ENCODE results near the gene LNX1. TPM values are rescaled to one million over a fixed set of nuclear protein-coding genes. Genes with fewer than 3 reads are reported as not detected.
A peak's percentile ranks its signal among the peaks of the same experiment; 100 is the strongest.

Gene LNX1
- total RNA-seq, 1 donor from 2014 or later, result 13.0 TPM

DNA sequence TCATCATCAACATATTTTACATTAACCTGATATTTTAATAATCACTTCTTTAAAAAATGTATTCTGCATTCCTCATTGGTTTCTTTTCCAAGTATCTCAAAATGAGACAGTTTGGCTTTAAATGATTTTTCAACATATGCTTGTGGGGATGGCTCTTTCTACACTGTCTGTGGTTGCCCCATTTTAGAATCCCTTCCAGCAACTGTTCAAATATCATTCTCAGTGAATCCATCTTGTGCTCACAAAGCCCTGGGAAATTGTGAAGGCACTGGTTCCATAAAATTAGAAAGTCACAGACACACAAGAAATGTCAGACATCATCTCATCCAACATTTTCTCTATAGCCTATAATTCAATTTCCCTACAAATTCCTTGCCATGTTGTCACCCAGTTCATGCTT lies 103.5 kb downstream of the LNX1 start:
- Mint-ChIP-seq H3K27me3 (ENCODE audit: low read depth) (no peaks in the 10 kb centered on the region), H3K9me3 (peaks cover 4% of the 10 kb centered on the region), H3K4me3 (no peak overlapping the region), H3K36me3 (peaks cover 13% of the 10 kb centered on the region), H3K4me1 (peaks cover 13% of the 10 kb centered on the region), H3K27ac (no peak overlapping the region)
- DNase-seq (ENCODE audit: low spot score in 2 of 2, unreplicated experiment in 2 of 2), result no peak
- TF ChIP-seq, protein P1, sequence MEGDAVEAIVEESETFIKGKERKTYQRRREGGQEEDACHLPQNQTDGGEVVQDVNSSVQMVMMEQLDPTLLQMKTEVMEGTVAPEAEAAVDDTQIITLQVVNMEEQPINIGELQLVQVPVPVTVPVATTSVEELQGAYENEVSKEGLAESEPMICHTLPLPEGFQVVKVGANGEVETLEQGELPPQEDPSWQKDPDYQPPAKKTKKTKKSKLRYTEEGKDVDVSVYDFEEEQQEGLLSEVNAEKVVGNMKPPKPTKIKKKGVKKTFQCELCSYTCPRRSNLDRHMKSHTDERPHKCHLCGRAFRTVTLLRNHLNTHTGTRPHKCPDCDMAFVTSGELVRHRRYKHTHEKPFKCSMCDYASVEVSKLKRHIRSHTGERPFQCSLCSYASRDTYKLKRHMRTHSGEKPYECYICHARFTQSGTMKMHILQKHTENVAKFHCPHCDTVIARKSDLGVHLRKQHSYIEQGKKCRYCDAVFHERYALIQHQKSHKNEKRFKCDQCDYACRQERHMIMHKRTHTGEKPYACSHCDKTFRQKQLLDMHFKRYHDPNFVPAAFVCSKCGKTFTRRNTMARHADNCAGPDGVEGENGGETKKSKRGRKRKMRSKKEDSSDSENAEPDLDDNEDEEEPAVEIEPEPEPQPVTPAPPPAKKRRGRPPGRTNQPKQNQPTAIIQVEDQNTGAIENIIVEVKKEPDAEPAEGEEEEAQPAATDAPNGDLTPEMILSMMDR (IDR thresholded peaks at IDR 0.05; ENCODE audit: unreplicated experiment), result no peak

DNA sequence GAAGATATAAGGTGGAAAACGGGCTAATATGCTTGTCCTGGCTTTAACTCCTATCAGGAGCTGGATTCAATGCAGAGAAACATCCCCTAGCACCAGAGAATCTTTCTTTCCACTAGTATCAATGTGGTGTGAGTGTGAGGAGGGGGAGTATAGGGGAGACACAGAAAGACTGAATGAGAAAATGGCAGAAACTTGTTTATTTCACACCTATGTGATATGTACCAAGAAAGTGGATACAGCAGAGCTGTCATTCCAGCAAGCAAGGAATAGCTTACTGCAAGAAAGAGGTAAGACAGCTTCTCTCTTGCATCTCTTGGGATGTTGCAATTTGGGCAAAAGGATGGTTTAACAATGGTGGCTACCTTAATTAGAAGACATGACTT lies 105.6 kb downstream of the LNX1 start:
- Mint-ChIP-seq H3K36me3 (peaks cover 16% of the 10 kb centered on the region), H3K27me3 (ENCODE audit: low read depth) (no peaks in the 10 kb centered on the region), H3K9me3 (peaks cover 4% of the 10 kb centered on the region), H3K4me3 (no peak overlapping the region), H3K27ac (peak overlapping the region; percentile 28), H3K4me1 (peaks cover 8% of the 10 kb centered on the region)
- TF ChIP-seq, protein P1 (IDR thresholded peaks at IDR 0.05; ENCODE audit: unreplicated experiment), result no peak
- no peak for DNase-seq (ENCODE audit: low spot score in 2 of 2, unreplicated experiment in 2 of 2)

DNA sequence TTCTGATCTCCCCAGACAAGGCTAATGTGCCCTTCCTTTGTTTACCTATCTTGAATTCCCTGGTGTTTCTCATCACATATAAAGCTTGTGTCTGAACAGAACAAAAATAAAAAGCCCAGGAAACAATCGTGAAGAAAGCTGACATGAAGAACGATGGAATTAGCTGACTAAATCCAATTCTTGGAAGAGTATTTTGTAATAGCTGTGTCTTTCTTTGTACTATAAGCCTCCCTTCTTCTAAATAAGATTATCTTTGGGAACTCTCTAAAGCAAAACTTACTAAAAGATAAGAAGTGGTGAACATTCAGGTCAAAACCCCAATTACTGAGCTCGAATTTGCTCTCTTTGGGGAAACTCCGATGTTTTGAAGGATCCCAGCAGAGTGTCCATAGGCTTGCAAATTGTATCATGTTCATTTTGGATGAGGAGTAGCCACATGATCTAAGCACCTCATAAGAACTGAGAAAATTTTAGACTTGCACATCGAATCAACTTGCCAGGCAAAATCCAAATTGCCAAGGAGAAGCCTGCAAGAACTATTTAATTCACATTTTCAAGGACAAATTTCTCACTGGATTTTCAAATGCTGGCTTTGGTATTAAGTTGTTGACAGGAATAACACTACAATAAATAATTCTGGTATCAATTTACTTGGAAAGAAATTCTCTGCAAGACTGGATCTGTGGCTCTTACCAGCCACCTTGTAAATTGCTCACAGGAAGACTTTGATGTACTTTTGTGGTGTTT lies 106.2 kb downstream of the LNX1 start:
- Mint-ChIP-seq H3K4me3 (no peak overlapping the region), H3K36me3 (peaks cover 16% of the 10 kb centered on the region), H3K27me3 (ENCODE audit: low read depth) (no peaks in the 10 kb centered on the region), H3K9me3 (peaks cover 4% of the 10 kb centered on the region), H3K4me1 (peaks cover 6% of the 10 kb centered on the region), H3K27ac (peak overlapping the region; percentile 54)
- DNase-seq (ENCODE audit: low spot score in 2 of 2, unreplicated experiment in 2 of 2), result no peak
- TF ChIP-seq, protein P1 (IDR thresholded peaks at IDR 0.05; ENCODE audit: unreplicated experiment), result no peak

DNA sequence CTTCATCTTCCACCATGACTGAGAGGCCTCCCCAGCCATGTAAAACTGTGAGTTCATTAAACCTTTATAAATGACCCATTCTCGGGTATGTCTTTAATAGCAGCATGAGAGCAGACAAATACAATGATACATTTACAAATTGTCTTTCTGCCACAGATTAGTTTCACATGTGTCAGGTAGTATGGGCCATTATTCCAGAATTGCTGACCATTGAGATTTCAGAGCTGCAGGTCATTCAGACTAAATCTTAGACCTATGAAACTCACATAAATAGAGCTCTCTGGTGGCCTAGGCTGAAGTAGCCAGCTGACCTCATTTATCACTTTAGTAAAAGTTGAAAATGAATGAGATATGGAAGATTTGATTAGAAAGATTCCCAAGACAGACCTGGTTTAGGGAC lies 108.0 kb downstream of the LNX1 start:
- peaks cover 6% of the 10 kb centered on the region for H3K4me1 Mint-ChIP-seq
- TF ChIP-seq, protein P1 (IDR thresholded peaks at IDR 0.05; ENCODE audit: unreplicated experiment), result no peak
- no peak overlapping the region for H3K27ac Mint-ChIP-seq
- H3K36me3 Mint-ChIP-seq, result peaks cover 20% of the 10 kb centered on the region
- H3K4me3 Mint-ChIP-seq, result no peak overlapping the region
- H3K9me3 Mint-ChIP-seq, result peaks cover 4% of the 10 kb centered on the region
- H3K27me3 Mint-ChIP-seq (ENCODE audit: low read depth), result no peaks in the 10 kb centered on the region
- no peak for DNase-seq (ENCODE audit: low spot score in 2 of 2, unreplicated experiment in 2 of 2)

DNA sequence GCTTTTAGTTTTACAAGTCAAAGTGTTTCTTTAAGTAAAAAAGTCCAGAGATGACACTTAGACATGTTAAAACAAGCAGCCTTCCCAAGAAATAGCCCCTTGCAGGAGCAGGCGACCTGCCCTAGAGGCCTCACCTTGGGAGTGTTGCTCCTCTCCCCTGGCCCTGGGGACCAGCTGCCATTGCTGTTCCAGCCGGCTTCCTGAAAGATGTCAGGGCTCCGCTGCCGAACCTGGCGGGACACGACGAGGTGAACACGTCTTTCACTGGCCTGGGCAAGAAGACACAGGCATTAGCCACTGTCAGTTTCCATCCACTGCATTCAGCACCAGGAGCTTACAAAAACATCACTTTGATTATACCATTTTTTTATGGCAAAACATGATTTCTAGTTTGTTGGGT lies 109.7 kb downstream of the LNX1 start:
- peaks cover 20% of the 10 kb centered on the region for H3K36me3 Mint-ChIP-seq
- H3K27ac Mint-ChIP-seq, result no peak overlapping the region
- TF ChIP-seq, protein P1 (IDR thresholded peaks at IDR 0.05; ENCODE audit: unreplicated experiment), result no peak
- H3K9me3 Mint-ChIP-seq, result peaks cover 4% of the 10 kb centered on the region
- no peak overlapping the region for H3K4me3 Mint-ChIP-seq
- H3K27me3 Mint-ChIP-seq (ENCODE audit: low read depth), result no peaks in the 10 kb centered on the region
- H3K4me1 Mint-ChIP-seq, result peaks cover 21% of the 10 kb centered on the region
- DNase-seq (ENCODE audit: low spot score in 2 of 2, unreplicated experiment in 2 of 2), result no peak

Data from mesothelial cell of epicardium (in vitro differentiated cells).